Measurements from ENCODE around the gene RWDD1. TPM values are rescaled to one million over a fixed set of nuclear protein-coding genes. Genes with fewer than 3 reads are reported as not detected.

Gene RWDD1
- total and polyA plus RNA-seq, 2 of the 13 experiments (the other 11 are each of a cell fraction or from before 2014, with no cell fraction given) = 27.4 to 67.1 TPM

DNA sequence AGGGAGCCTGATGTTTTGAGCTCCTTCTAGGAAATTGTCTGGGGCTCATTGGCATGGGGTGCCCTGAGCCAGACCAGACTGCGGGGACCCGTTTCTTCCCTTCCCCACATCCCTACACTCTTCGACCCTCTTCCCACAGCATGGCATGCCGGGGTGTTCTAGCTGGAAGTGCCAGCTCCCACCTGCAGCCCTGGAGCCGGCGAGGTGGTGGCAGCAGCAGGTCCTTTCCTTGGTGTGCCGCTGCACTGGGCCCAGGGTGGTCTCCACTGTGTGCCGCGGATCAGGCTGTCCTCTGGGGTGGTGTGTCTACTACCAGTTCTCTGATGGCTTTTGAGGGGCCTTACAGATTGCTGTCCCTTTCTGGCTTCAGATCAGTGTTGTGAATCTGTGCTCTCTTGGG lies 7.5 kb upstream of the RWDD1 start:
- DNase-seq (ENCODE audit: low spot score) = no peak
- POLR2A ChIA-PET = interaction anchor here (1.8 kb wide), 1 partner anchor 7 kb away, joined by 11 read pairs; the partner anchor contains the start of gene RWDD1
- no peak overlapping the region for H3K27ac ChIP-seq (ENCODE audit: extremely low read length, insufficient read depth, low read length)
- no peak overlapping the region for H3K9ac ChIP-seq (ENCODE audit: insufficient read depth, low read depth, low read length)
- no peaks in the 10 kb centered on the region; a peak in 1 of 5 replicates for H3K27me3 ChIP-seq (ENCODE audit: control insufficient read depth in 1 of 2, insufficient read depth in 2 of 2, low read length in 2 of 2)
- 53% methylated on average over 9 of the region's 9 CpGs for WGBS (ENCODE audit: low lambda C conversion rate)
- in situ Hi-C loops (cut with HindIII; ENCODE audit: extremely low pct_ligation_motif_present, low pct_unique_long_range_greater_than_20kb) = loop anchor here (10.0 kb wide), 1 partner anchor 289 kb away; the partner anchor contains the start of gene TSPYL1
- FAIRE-seq = no peak
- no peak overlapping the region for H2AFZ ChIP-seq (ENCODE audit: low read length)
- intact Hi-C loops (cut with micrococcal nuclease; ENCODE audit: unreplicated experiment) = no loop called here
- no peaks in the 10 kb centered on the region for H3K9me3 ChIP-seq (ENCODE audit: low read length)
- BruUV-seq (replicated peaks) = no TSS peak
- H3K4me3 ChIP-seq (replicated peaks in 1 of 3; ENCODE audit: insufficient read depth in 1 of 3, low read depth in 2 of 3, low read length in 3 of 3) = no peak overlapping the region
- CTCF ChIA-PET (ENCODE audit: low intra/inter-chr PET ratio, low total read pairs) = interaction anchor here (1.1 kb wide), 1 partner anchor 28 kb away, joined by 3 read pairs; no protein-coding TSS in a partner anchor
- H3K4me1 ChIP-seq (ENCODE audit: insufficient read depth, low read length) = peaks cover 31% of the 10 kb centered on the region
- no peak overlapping the region for H3K4me2 ChIP-seq (ENCODE audit: low read depth, low read length)
- no peaks in the 10 kb centered on the region for H3K79me2 ChIP-seq (ENCODE audit: insufficient read depth, low read length)
- TF ChIP-seq BRD4 (CRISPR knock-in tag; IDR thresholded peaks at IDR 0.05) (no peak), RFX3 (CRISPR knock-in tag; IDR thresholded peaks at IDR 0.05) (no peak), PPARG (CRISPR knock-in tag; conservative IDR thresholded peaks at IDR 0.05) (no peak), ATF6 (CRISPR knock-in tag; conservative IDR thresholded peaks at IDR 0.05) (no peak), ATM (IDR thresholded peaks at IDR 0.05; ENCODE audit: borderline replicate concordance) (no peak), REPIN1 (CRISPR knock-in tag; IDR thresholded peaks at IDR 0.05; ENCODE audit: borderline replicate concordance, low read depth) (no peak), RXRA (CRISPR knock-in tag; IDR thresholded peaks at IDR 0.05) (no peak), AHR (CRISPR knock-in tag; IDR thresholded peaks at IDR 0.05) (no peak), ISX (CRISPR knock-in tag; conservative IDR thresholded peaks at IDR 0.05) (no peak), NFE2 (CRISPR knock-in tag; IDR thresholded peaks at IDR 0.05) (no peak), FOXA3 (CRISPR knock-in tag; IDR thresholded peaks at IDR 0.05) (no peak), GTF3A (CRISPR knock-in tag; conservative IDR thresholded peaks at IDR 0.05) (no peak), SMYD3 (CRISPR knock-in tag; IDR thresholded peaks at IDR 0.05) (no peak), TBX3 (IDR thresholded peaks at IDR 0.05; ENCODE audit: borderline replicate concordance) (no peak), THYN1 (CRISPR knock-in tag; IDR thresholded peaks at IDR 0.05; ENCODE audit: borderline replicate concordance, low read depth) (no peak), ZNF569 (CRISPR knock-in tag; IDR thresholded peaks at IDR 0.05; ENCODE audit: borderline replicate concordance) (no peak), FOXC1 (CRISPR knock-in tag; IDR thresholded peaks at IDR 0.05; ENCODE audit: borderline replicate concordance) (no peak), GABPA (IDR thresholded peaks at IDR 0.05; ENCODE audit: low read depth, low read length) (no peak), GABPA (CRISPR knock-in tag; IDR thresholded peaks at IDR 0.05; ENCODE audit: low read depth) (no peak)
- TF ChIP-seq, protein P1, sequence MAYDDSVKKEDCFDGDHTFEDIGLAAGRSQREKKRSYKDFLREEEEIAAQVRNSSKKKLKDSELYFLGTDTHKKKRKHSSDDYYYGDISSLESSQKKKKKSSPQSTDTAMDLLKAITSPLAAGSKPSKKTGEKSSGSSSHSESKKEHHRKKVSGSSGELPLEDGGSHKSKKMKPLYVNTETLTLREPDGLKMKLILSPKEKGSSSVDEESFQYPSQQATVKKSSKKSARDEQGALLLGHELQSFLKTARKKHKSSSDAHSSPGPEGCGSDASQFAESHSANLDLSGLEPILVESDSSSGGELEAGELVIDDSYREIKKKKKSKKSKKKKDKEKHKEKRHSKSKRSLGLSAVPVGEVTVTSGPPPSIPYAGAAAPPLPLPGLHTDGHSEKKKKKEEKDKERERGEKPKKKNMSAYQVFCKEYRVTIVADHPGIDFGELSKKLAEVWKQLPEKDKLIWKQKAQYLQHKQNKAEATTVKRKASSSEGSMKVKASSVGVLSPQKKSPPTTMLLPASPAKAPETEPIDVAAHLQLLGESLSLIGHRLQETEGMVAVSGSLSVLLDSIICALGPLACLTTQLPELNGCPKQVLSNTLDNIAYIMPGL (CRISPR knock-in tag; IDR thresholded peaks at IDR 0.05; ENCODE audit: borderline replicate concordance in 1 of 2, low read depth in 1 of 2) = no peak
- no peak for ATAC-seq
- no peaks in the 10 kb centered on the region for H4K20me1 ChIP-seq (ENCODE audit: insufficient read depth, low read length)
- H3K36me3 ChIP-seq (replicated peaks in 1 of 2; ENCODE audit: control insufficient read depth in 1 of 2, insufficient read depth in 2 of 2, low read length in 2 of 2) = no peaks in the 10 kb centered on the region

All from HepG2 (cell line).